PC-9 (cell line): ENCODE measurements around the gene ABAT. TPM values are rescaled to one million over a fixed set of nuclear protein-coding genes. Genes with fewer than 3 reads are reported as not detected.
A peak's percentile ranks its signal among the peaks of the same experiment; 100 is the strongest.

Experiments
- BruUV-seq: library from RNA; stranded (reverse); fragments of 400-500 nt; replicated peaks from 2 replicates; lab custom pipeline; 2021; lab: Mats Ljungman, UMichigan
- CTCF ChIA-PET: fragments of 300-600 bp; sonication (Branson Sonifier 250); formaldehyde crosslinking; loops from one replicate; lab custom pipeline; 2022; ENCODE audit warnings: antibody characterized with exemption; lab: Charles Lee
- POLR2A ChIA-PET: fragments of 300-600 bp; sonication (Branson Sonifier 250); formaldehyde crosslinking; loops from one replicate; lab custom pipeline; 2022; ENCODE audit warnings: antibody characterized with exemption; ENCODE audit not compliant: unreplicated experiment; lab: Charles Lee
- DNase-seq, 2 experiments: peaks; one replicate each; pipeline versions ENCODE4 v3.0.0 to v3.0.0-alpha.2; 2015 to 2022; ENCODE audit warnings: mixed read lengths in 1 of 2
- H2AFZ ChIP-seq: fragments of 200-600 bp; sonication (generic); 2 replicates; pipeline ENCODE4 v1.8.1; 2017; ENCODE audit warnings: antibody characterized with exemption
- H3F3A ChIP-seq: fragments of 200-600 bp; sonication (generic); 2 replicates; pipeline ENCODE4 v1.8.1; 2017; ENCODE audit warnings: antibody characterized with exemption, mild to moderate bottlenecking, low read depth; ENCODE audit not compliant: insufficient read depth
- H3K27ac ChIP-seq: fragments of 200-600 bp; sonication (generic); 2 replicates; pipeline ENCODE4 v1.6.1; 2016; ENCODE audit warnings: mixed run types
- H3K27me3 ChIP-seq: fragments of 200-600 bp; sonication (generic); 2 replicates; pipeline ENCODE4 v1.6.1; 2016; ENCODE audit warnings: low read depth, mixed run types; ENCODE audit not compliant: insufficient read depth
- H3K36me3 ChIP-seq: fragments of 200-600 bp; sonication (generic); 2 replicates; pipeline ENCODE4 v1.6.1; 2016; ENCODE audit warnings: low read depth, mixed run types
- H3K4me1 ChIP-seq: fragments of 200-600 bp; sonication (generic); replicated peaks from 2 replicates; pipeline ENCODE4 v1.6.1; 2016; ENCODE audit warnings: mixed run types; ENCODE audit not compliant: insufficient read depth
- H3K4me2 ChIP-seq: fragments of 200-600 bp; sonication (generic); 2 replicates; pipeline ENCODE4 v1.6.1; 2017; ENCODE audit warnings: mixed run types
- H3K4me3 ChIP-seq: fragments of 200-600 bp; sonication (generic); 2 replicates; pipeline ENCODE4 v1.6.1; 2016; ENCODE audit warnings: mixed run types
- H3K79me2 ChIP-seq: fragments of 200-600 bp; sonication (generic); 2 replicates; pipeline ENCODE4 v1.6.1; 2017; ENCODE audit warnings: low read depth, mixed run types
- H3K9me2 ChIP-seq: fragments of 200-600 bp; sonication (generic); 2 replicates; pipeline ENCODE4 v1.8.1; 2017; ENCODE audit warnings: mild to moderate bottlenecking; ENCODE audit not compliant: insufficient read depth
- H3K9me3 ChIP-seq: fragments of 200-600 bp; sonication (generic); 2 replicates; pipeline ENCODE4 v1.8.1; 2016; ENCODE audit warnings: low read depth; ENCODE audit not compliant: insufficient read depth
- H4K20me1 ChIP-seq: fragments of 200-600 bp; sonication (generic); 2 replicates; pipeline ENCODE4 v1.8.1; 2017; ENCODE audit not compliant: insufficient read depth
- CTCF ChIP-seq: fragments of 200-600 bp; sonication (generic); conservative IDR thresholded peaks from 2 replicates; pipeline ENCODE4 v1.6.1; 2017; ENCODE audit warnings: mixed run types, antibody characterized with exemption, mild to moderate bottlenecking, moderate library complexity
- EZH2 ChIP-seq: fragments of 200-600 bp; sonication (generic); IDR thresholded peaks from 2 replicates; pipeline ENCODE4 v1.8.0; 2017; ENCODE audit warnings: antibody characterized with exemption, low read depth
- intact Hi-C: fragments of 100-400 bp; cut with micrococcal nuclease; formaldehyde crosslinking; loops from one replicate; pipeline ENCODE4 v1.10.0; 2022; ENCODE audit not compliant: unreplicated experiment
- total RNA-seq: library from RNA; stranded (reverse); gene quantifications from 2 replicates; pipeline ENCODE4 v1.2.3, GENCODE V29; 2021

ABAT gene
- total RNA-seq, 1 experiment from 2014 or later, result 12.9 TPM

DNA sequence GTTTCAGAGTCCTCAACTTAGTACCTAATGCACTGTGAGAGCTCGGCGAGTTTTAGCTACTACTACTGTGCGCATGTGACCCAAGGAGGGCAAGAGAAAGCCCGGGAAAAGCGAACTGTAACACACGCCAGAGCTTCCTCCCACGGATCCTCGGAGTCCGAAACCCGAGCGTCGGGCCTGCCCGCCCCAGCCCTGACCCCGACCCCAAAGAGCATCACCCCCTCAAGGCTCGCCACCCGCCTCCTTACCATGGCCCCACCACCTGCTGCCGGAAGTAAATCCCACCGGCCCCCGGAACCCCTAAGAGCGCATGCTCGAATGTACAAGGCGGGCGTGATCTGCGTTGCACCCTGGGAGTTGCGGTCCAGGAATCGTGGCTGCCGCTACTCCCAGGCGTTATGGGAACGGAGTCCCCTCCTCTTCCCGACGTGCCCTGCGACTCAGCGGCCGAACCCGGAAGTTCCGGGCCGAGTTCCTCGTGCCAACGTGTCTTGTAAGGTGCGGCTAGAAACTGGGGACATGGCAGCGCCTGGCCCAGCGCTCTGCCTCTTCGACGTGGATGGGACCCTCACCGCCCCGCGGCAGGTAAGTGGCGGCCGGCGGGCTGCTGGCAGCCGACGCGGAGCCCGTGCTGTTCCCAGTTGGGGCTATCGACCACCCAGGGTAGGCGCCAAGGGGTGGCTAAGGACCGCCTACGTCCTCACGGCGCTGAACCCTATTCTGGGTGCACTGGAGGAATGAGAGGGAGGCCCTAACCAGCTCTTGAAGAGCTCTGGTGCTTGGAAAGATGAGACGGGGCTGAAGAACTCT is 123.2 kb downstream of the ABAT start, which contains the start of the genes PMM2 and TMEM186:
PMM2 (plus strand) TSS at position 476 of the 810 bp plus-strand sequence; CDS start at position 520, 44 bp downstream.
TMEM186 (minus strand) TSS at position 276 of the 810 bp plus-strand sequence; CDS start at position 251, 25 bp downstream.
- CTCF ChIA-PET, result interaction anchor here (0.5 kb wide), 1 partner anchor 212 kb away, joined by 3 read pairs; no protein-coding TSS in a partner anchor
- H3F3A ChIP-seq, result peaks cover 15% of the 10 kb centered on the region
- peaks cover 14% of the 10 kb centered on the region; the same call in 1 of the 2 replicates for H3K36me3 ChIP-seq
- no peak for TF ChIP-seq CTCF
- no peak for TF ChIP-seq EZH2
- H3K4me3 ChIP-seq, result peak within 1 kb of the TSS; percentile 96
- peaks cover 74% of the 10 kb centered on the region for H3K79me2 ChIP-seq
- POLR2A ChIA-PET, result interaction anchor here (1.2 kb wide), 1 partner anchor 71 kb away, joined by 20 read pairs; the partner anchor contains the start of gene CARHSP1
- H3K27me3 ChIP-seq, result no peaks in the 10 kb centered on the region
- peak; percentile 95 to 96 for DNase-seq
- peak within 1 kb of the TSS; percentile 96 for H3K4me2 ChIP-seq
- intact Hi-C loops, result loop anchor here (1.0 to 5.0 kb wide), 6 partner anchors 21 to 337 kb away; partner anchors contain the start of genes CARHSP1 and USP7
- peaks cover 22% of the 10 kb centered on the region for H3K4me1 ChIP-seq
- H4K20me1 ChIP-seq, result peaks cover 39% of the 10 kb centered on the region
- no peaks in the 10 kb centered on the region for H3K9me3 ChIP-seq
- no peaks in the 10 kb centered on the region for H3K9me2 ChIP-seq
- H2AFZ ChIP-seq, result peak within 1 kb of the TSS; percentile 91
- BruUV-seq, result TSS peak; percentile 35
- peak within 1 kb of the TSS; percentile 75 for H3K27ac ChIP-seq

GRCh38 chr16:8798174-8798527 is 123.7 kb downstream of the ABAT start:
- H3K9me2 ChIP-seq, result no peaks in the 10 kb centered on the region
- no peaks in the 10 kb centered on the region for H3K9me3 ChIP-seq
- intact Hi-C loops, result loop anchor here (2.0 to 5.0 kb wide), 2 partner anchors 164 to 337 kb away; partner anchors contain the start of gene USP7
- H3K27me3 ChIP-seq, result no peaks in the 10 kb centered on the region
- DNase-seq, result peak in 1 of 2 experiments; percentile 44
- H3K4me2 ChIP-seq, result peak overlapping the region; percentile 96
- peak overlapping the region; percentile 87 for H2AFZ ChIP-seq
- BruUV-seq, result no TSS peak
- H3K36me3 ChIP-seq, result peaks cover 20% of the 10 kb centered on the region
- H3K79me2 ChIP-seq, result peaks cover 78% of the 10 kb centered on the region
- no peak for TF ChIP-seq EZH2
- TF ChIP-seq CTCF, result no peak
- peak overlapping the region; percentile 96 for H3K4me3 ChIP-seq
- peaks cover 16% of the 10 kb centered on the region; the same call in 1 of the 2 replicates for H3F3A ChIP-seq
- H3K4me1 ChIP-seq, result peaks cover 22% of the 10 kb centered on the region
- CTCF ChIA-PET, result no interaction called here
- POLR2A ChIA-PET, result no interaction called here
- H4K20me1 ChIP-seq, result peaks cover 44% of the 10 kb centered on the region
- H3K27ac ChIP-seq, result peak overlapping the region; percentile 75

DNA sequence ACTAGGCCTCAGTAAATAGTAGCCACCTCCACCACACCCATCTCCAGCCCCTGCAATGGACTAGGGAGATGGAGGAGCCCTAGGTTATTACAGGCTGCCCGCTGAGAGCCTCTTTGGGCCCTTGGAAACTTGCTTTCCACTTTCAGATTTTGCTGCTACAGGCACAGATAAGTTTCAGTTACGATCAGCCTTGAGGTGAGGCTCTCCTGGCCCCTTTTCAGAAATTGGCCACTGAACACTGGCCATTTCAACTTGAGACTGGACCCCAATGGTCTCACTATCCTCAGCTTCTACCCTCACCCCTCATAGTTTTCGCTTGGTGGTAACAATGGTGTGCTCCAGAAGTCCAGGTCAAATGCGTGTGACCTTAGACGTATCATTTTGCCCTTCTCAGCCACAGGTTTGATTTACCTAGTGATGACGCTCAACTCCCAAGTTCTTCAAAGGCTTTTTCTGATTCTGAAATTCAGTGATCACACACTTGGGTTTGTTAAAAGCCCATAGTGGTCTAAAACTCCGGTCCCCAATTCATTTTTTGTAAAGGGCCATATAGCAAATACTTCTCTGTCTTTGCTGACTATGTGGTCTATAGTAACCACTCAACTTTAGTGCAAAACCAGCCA is 124.2 kb downstream of the ABAT start:
- CTCF ChIA-PET, result no interaction called here
- H3K9me2 ChIP-seq, result no peaks in the 10 kb centered on the region
- no TSS peak for BruUV-seq
- H3K27ac ChIP-seq, result no peak overlapping the region; the same call in 1 of the 2 replicates
- peaks cover 16% of the 10 kb centered on the region; the same call in 1 of the 2 replicates for H3F3A ChIP-seq
- H3K9me3 ChIP-seq, result no peaks in the 10 kb centered on the region
- peaks cover 46% of the 10 kb centered on the region for H4K20me1 ChIP-seq
- peaks cover 22% of the 10 kb centered on the region for H3K36me3 ChIP-seq
- peak overlapping the region; percentile 96 for H3K4me2 ChIP-seq
- H3K79me2 ChIP-seq, result peaks cover 81% of the 10 kb centered on the region
- peak overlapping the region; percentile 96 for H3K4me3 ChIP-seq
- TF ChIP-seq EZH2, result no peak
- TF ChIP-seq CTCF, result no peak
- peaks cover 22% of the 10 kb centered on the region for H3K4me1 ChIP-seq
- H3K27me3 ChIP-seq, result no peaks in the 10 kb centered on the region
- H2AFZ ChIP-seq, result no peak overlapping the region
- POLR2A ChIA-PET, result no interaction called here
- no peak for DNase-seq
- intact Hi-C loops, result loop anchor here (2.0 to 5.0 kb wide), 2 partner anchors 164 to 336 kb away; partner anchors contain the start of gene USP7
